Stomach (tissue), 4 donors: ENCODE data around the gene MAP7.

Experiments used
- EP300 ChIP-seq: sonication (generic); formaldehyde crosslinking; IDR thresholded peaks from one replicate; pipeline ENCODE4 v1.6.1; 2017; ENCODE audit warnings: antibody characterized with exemption
- POLR2A ChIP-seq, 4 donors: fragments of 450-650 bp; IDR thresholded peaks; one replicate each; pipeline ENCODE4 v1.6.1; 2016; ENCODE audit warnings: antibody characterized with exemption in 4 of 4, control low read depth in 2 of 4, mild to moderate bottlenecking in 1 of 4, moderate library complexity in 1 of 4
- TF ChIP-seq, protein P1 (sequence below), 7 experiments: fragments of 450-650 bp in 4 of 7; fragments of 200-600 bp in 3 of 7; sonication (generic) in 3 of 7; IDR thresholded peaks; one replicate each; pipeline ENCODE4 v1.5.1; 2016 to 2019; ENCODE audit warnings: antibody characterized with exemption in 7 of 7, control low read depth in 2 of 7, mild to moderate bottlenecking in 1 of 7

DNA sequence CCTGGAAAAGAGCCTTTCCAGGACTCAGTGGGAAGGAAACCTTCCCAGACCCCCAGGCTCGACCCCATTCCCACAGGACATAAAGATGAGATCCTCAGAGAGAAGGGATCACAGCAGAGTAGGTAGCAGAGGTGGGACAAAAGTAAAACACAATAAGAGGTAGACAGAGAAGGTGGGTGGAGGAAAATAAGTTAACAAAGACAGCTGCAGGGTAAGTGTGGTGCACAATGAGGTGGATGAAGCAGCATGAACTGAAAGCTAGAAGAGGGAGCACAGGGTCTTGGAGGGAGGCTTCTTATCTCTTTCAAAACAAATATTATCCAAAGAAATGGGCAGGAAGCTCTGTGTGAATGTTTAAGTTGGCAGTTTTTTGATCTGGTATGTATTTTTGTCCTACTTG, 14.0 kb upstream of the MAP7 start:
- TF ChIP-seq POLR2A (IDR thresholded peaks at IDR 0.05) (no peak), EP300 (no peak)
- TF ChIP-seq, protein P1, sequence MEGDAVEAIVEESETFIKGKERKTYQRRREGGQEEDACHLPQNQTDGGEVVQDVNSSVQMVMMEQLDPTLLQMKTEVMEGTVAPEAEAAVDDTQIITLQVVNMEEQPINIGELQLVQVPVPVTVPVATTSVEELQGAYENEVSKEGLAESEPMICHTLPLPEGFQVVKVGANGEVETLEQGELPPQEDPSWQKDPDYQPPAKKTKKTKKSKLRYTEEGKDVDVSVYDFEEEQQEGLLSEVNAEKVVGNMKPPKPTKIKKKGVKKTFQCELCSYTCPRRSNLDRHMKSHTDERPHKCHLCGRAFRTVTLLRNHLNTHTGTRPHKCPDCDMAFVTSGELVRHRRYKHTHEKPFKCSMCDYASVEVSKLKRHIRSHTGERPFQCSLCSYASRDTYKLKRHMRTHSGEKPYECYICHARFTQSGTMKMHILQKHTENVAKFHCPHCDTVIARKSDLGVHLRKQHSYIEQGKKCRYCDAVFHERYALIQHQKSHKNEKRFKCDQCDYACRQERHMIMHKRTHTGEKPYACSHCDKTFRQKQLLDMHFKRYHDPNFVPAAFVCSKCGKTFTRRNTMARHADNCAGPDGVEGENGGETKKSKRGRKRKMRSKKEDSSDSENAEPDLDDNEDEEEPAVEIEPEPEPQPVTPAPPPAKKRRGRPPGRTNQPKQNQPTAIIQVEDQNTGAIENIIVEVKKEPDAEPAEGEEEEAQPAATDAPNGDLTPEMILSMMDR (IDR thresholded peaks at IDR 0.05): no peak
